Measurements from ENCODE around the gene IQSEC3.
"Not testable (repeated sequence)": the region's sequence is repeated elsewhere in the genome, so short reads cannot be mapped to it uniquely, and the experiment has no call there.

The IQSEC3 gene

DNA sequence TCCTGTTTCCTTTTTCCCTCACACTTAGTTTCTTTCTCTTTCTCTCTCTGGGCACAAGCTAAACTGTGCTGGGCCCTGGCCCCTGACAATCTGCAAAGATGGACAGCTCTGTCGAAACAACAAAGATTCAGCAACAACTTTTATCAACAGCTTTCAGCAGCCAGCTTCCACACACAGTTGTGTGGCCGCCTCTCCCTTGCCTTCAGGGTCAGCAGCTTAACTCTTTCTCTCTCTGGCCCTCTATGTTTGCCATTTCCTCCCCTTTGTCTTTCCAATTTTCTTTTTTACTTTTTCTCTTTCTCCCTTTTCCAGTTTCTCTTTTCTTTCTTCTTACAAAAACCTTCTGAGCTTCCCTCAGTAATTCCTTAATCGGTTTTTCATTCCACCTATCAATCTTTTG, 43.3 kb downstream of the IQSEC3 start:
- no peak for DNase-seq (ENCODE audit: low read depth in 2 of 2, low spot score in 1 of 2)

- no peak for DNase-seq (ENCODE audit: low read depth in 2 of 2, low spot score in 1 of 2)
Observed at GRCh38 chr12:111699-112493, 45.3 kb downstream of the IQSEC3 start.

DNA sequence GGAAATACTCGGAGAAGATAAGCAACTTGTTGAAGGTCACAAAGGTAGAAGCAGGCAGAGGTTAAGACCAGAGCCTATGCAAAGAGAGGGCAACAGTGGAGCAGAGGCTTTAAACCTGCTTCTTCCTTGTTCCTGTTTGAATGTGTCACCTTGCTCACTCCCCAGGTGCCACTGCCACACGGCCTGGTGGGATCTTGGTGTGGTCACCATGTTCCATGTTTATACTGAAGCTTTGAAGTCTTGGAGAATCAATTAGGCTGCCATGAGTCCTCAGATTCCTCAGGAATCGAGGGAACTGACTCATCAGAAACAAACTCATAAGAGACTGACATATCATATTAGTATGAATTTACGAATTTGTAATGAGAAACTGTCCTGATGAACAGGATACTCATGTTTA, 46.8 kb downstream of the IQSEC3 start:
- DNase-seq (ENCODE audit: low read depth in 2 of 2, low spot score in 1 of 2), result no peak

DNA sequence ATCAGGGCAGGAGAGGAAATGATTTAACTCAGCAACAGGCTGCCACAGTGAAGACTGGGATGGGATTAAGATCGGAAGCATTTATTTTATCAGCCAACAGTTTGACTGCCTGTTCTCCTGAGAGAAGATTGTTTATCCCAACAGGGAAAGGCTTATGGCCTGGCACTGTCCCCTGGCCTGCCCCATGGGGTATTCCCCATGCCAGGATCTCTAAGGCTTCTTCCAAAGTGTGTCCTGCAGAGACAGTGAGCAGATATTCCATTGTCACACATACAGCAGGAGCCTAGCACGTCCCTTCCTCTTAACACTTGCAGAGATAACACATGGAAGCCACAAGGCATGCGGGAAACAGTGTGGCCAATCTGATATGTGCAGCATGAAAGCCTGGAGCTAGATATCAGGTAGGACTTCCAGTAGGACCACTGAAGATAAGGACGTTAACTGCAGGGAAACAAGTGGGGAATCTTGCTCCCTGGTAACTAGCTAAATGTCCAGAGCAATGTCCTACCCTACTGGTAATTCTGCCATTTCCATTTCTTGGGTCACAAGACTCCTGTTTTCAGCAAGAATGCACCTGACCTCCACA, 48.2 kb downstream of the IQSEC3 start:
- no peak for DNase-seq (ENCODE audit: low read depth in 2 of 2, low spot score in 1 of 2)

DNA sequence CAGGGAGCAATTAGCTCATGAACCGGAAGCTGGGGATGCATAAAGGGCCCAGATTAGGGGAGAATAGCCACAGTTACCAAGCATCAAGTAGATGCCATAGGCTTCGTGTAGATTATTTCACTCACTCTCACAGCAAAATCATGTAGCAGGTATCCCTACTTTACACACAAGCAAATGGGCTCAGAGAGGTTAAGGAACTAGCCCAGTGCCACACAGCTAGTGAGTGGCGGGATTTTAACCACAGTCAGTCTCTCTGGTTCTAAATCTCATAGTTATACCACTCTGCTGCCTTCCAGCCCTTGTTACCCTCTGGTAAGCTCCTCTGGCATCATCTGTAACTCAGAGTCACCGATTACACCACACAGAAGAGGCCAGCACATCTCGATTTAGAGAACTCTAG, 49.0 kb downstream of the IQSEC3 start:
- DNase-seq (ENCODE audit: low read depth in 2 of 2, low spot score in 1 of 2), result no peak

GRCh38 chr12:115960-116915, 49.7 kb downstream of the IQSEC3 start:
- no peak for DNase-seq (ENCODE audit: low read depth in 2 of 2, low spot score in 1 of 2)

- no peak for DNase-seq (ENCODE audit: low read depth in 2 of 2, low spot score in 1 of 2)
Observed at GRCh38 chr12:117311-117710, 50.7 kb downstream of the IQSEC3 start.

DNA sequence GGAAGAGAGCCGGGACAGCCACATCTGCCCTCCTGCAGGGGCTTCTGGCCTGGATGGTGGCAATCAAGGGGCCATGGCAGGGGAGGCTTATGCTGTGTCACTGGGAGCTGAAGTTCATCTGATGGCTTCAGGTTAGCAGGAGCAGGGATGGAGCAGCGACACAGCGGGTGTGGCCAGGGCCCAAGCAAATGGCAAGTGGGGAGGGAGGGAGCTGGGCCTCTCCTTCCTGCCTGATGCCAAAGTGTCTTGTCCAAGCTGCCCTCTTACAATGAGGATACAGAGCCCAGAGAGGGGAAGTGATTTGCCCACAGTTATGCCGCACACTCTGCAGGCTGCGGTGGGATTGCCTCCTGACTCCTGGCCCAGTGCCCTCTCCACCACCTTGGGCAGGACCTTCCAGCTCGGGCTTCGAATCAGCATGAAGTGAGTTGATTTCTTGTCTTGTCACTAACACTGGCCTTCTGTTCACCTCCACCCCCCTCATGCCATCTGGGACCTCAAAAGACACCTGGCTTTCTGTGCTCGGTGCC, 51.3 kb downstream of the IQSEC3 start:
- DNase-seq (ENCODE audit: low read depth in 2 of 2, low spot score in 1 of 2), result no peak

GRCh38 chr12:118591-118990, 52.0 kb downstream of the IQSEC3 start:
- DNase-seq (ENCODE audit: low read depth in 2 of 2, low spot score in 1 of 2), result no peak

GRCh38 chr12:120951-121350, 54.4 kb downstream of the IQSEC3 start:
- DNase-seq (ENCODE audit: low read depth in 2 of 2, low spot score in 1 of 2), result no peak

DNA sequence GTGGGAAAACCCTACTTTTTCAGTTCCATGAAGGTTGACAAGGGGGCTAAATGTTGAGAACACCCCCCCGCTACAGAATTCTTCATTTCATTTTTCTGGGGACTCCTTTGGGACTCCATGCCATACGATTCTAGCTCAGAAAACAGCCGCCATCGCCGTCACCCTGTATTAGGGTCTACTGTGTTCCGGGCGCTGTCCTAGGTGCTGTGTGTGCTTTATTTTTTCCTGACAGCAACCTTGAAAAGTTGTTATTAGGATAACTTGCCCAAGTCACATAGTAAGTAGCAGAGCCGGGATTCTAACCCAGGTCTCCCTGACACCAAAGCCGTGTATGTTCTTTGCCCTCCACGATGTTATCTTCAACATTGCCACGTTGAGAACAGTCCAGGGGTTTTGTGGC, 55.1 kb downstream of the IQSEC3 start:
- DNase-seq (ENCODE audit: low read depth in 2 of 2, low spot score in 1 of 2), result no peak

DNA sequence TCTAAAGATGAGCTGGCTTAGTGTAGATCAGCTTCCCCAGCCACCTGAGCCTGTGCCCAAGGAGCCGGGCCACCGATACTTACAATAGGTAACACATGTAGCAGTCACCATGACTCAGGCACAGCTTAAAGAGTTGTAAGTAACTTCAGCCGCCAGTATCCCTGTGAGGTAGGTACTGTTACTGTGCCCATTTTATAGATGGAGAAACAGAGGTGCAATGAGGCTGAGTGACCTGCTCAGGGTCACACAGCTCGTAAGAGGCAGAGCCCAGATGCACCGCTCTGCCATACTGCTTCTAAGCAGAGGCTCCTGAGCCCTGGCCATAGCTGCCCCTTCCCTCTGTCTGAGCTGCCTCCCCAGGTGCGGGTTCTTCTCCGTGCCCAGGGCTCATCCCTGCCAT, 58.5 kb downstream of the IQSEC3 start:
- DNase-seq (ENCODE audit: low read depth in 2 of 2, low spot score in 1 of 2), result no peak

- DNase-seq (ENCODE audit: low read depth in 2 of 2, low spot score in 1 of 2), result no peak
Observed at GRCh38 chr12:125566-125965, 59.0 kb downstream of the IQSEC3 start.

DNA sequence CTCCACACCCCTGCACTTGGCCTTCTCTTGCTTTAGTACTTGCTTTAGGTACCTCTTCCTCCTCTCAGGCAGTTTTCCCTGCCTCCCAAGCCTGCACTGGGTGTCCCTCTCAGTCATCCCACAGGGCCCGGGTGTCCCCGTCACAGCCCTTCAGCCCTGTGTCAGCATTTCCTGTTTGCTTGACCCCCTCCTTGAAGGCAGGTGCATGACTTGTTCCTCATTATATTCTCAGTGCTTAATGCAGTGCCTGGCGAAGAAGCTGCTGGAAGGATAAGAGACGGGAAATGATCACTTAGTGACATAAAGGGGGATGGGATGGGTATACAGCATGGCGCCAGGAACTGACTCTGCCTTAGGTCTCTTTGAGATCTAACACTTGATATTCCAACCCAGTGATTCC, 61.5 kb downstream of the IQSEC3 start:
- no peak for DNase-seq (ENCODE audit: low read depth in 2 of 2, low spot score in 1 of 2)

- no peak for DNase-seq (ENCODE audit: low read depth in 2 of 2, low spot score in 1 of 2)
Observed at GRCh38 chr12:129001-129400, 62.4 kb downstream of the IQSEC3 start.

DNA sequence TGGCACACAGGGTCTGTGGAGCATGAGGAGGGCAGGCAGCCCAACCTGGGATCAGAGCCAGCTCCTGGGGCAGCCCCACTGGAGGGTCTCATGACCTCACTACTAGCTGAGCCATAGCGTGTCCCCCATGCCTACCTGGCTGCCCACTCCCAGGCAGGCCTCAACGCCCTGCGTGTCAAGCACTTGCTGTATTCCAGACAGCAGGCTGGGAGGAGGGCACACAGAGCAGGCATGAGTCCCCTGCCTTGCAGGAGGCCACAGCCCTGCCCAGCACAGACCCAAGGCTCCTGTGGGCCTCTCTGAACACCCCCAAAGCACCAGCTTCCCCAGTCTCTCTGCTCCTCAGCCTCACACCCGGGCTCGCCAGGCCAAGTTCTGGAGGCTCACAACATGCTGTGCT, 64.0 kb downstream of the IQSEC3 start:
- no peak for DNase-seq (ENCODE audit: low read depth in 2 of 2, low spot score in 1 of 2)

DNA sequence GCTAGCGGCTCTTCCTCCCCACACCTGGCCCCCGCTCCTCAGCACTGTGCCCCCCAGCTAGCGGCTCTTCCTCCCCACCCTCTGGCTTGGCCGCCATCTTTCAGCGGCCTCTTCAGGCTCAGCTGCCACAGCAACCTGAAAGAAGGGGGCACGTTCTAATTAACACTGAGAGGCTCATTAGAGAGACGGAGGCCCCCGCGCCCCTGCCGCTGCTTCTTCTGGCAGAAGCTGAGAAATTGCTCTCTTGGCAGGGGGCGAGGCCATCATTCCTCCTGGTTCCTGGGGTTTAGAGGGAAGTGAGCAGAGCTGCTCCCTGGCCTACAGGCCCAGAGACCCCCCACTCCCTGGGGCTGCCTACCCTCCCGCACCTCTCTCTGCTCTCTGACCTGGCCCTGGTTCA, 64.4 kb downstream of the IQSEC3 start:
- no peak for DNase-seq (ENCODE audit: low read depth in 2 of 2, low spot score in 1 of 2)

DNA sequence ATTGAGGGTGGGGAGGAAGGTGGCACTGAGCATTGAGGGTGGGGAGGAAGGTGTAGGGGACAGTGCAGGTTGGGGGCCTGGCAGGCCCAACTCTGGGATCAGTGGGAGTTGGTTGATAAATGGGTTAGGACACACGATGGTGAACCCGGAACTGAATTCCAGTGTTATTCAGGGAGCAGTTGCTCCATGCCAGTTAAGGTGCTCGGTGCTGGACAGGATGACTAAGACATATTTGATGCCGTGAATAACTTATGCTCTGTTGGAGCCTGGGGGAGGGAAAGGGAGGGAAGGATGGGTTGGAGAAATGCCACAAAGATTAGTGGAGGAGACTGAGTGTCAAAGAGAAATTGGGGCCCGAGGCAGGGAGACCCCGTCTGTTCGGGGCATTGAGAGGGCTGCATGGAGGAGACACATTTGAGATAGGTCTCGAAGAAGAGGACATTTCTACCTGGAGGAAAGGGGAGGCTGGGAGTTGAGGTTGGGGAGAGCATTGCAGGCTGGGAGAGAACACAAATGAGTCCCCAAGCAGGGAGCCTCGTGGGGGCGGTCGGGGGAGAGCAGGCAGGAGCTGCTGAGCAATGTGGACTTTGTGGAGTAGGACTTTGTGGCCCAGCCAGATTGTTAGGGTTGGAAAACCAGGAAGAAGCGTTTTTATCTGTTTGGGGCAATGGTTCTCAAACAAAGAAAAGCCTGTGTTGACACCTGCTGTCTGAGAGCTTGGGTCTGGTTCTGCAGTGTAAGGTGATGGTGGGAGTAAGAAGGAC, 65.3 kb downstream of the IQSEC3 start:
- DNase-seq (ENCODE audit: low read depth in 2 of 2, low spot score in 1 of 2), result no peak

DNA sequence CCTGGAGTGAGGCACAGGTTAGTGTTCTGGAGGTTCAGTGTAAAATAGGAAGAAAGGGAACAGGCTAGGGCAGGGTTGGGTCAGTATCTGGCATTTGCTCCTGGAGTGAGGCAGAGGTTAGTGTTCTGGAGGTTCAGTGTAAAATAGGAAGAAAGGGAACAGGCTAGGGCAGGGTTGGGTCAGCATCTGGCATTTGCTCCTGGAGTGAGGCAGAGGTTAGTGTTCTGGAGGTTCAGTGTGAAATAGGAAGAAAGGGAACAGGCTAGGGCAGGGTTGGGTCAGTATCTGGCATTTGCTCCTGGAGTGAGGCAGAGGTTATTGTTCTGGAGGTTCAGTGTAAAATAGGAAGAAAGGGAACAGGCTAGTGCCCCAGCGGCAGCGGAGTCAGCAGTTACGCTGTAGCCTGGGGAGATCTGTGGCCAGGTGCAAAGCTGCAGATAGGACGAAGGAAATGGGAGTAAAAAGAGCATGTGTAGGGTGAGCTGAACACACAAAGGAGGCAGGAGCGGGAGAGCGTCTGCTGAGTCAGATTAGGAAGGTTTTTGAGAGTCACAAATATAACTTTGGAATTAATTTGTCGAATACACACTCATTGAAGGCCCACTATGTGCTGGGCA, 67.2 kb downstream of the IQSEC3 start:
- not testable (repeated sequence) for DNase-seq (ENCODE audit: low read depth in 2 of 2, low spot score in 1 of 2)

DNA sequence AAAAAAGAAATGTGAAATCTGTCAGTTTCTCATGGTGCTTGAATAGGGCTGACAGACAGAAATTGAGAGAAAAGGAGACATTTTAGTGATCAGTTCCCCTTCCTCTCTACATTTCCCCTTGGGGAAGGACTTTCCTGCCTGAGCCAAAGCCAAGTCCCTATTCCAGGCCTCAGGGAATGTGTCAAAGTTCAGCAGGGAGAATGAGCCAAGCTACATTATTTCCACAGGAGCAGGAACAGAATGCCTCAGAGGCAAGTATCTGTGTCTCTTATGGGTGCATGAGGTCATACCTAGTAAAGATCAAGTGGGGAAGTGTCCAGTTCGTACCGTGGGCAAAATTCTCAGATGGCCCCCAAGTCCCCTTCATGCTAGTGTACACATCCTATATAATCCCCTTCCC, 68.6 kb downstream of the IQSEC3 start:
- DNase-seq (ENCODE audit: low read depth in 2 of 2, low spot score in 1 of 2), result no peak
